Loucy (cell line): ENCODE results near the gene ATP10B.

Experiments used
- CTCF ChIP-seq: fragments of 200-600 bp; sonication (generic); conservative IDR thresholded peaks from 2 replicates; pipeline ENCODE4 v1.5.1; 2014; ENCODE audit warnings: mild to moderate bottlenecking, antibody characterized with exemption, low read length
- EZH2phosphoT487 ChIP-seq: fragments of 200-600 bp; IDR thresholded peaks from 2 replicates; pipeline ENCODE4 v1.6.1; 2018; ENCODE audit warnings: antibody characterized with exemption, mild to moderate bottlenecking, moderate library complexity, borderline replicate concordance

DNA sequence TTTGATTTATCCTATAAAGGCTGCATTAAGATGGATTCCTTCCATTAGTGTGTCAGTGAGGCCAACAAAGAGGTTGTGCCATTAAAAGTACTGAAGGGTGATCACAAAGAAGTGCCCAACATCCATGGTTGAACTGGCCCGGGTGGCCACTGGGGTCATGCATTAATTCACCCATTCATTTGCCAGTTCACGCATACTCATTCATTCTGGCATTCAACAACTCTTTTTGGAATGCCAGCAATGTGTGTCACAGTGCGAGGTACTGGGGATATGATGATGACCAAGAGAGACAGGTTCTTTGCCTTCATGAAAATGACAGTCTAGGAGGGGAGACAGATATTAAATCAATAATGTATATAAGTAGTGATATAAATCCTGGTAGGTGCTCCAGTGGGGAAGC lies 337.1 kb downstream of the ATP10B start:
- TF ChIP-seq CTCF (no peak), EZH2phosphoT487 (no peak)
